Gastrocnemius medialis (tissue), 4 donors: ENCODE results near the gene MON1B.
"Not testable (repeated sequence)": the region's sequence is repeated elsewhere in the genome, so short reads cannot be mapped to it uniquely, and the experiment has no call there.

Experiments
- POLR2A ChIP-seq, 2 donors: fragments of 450-650 bp; IDR thresholded peaks; one replicate each; pipeline ENCODE4 v1.6.1; 2017; ENCODE audit warnings: antibody characterized with exemption in 2 of 2, mild to moderate bottlenecking in 2 of 2, moderate library complexity in 2 of 2
- TF ChIP-seq, protein P1 (sequence below), 5 experiments: fragments of 450-650 bp in 3 of 5; fragments of 200-600 bp in 2 of 5; sonication (generic) in 2 of 5; IDR thresholded peaks in 4 of 5; conservative IDR thresholded peaks in 1 of 5; 1 replicate in 4 of 5; 2 replicates in 1 of 5; pipeline ENCODE4 v1.5.1; 2016 to 2019; ENCODE audit warnings: antibody characterized with exemption in 5 of 5, mild to moderate bottlenecking in 3 of 5, moderate library complexity in 3 of 5

DNA sequence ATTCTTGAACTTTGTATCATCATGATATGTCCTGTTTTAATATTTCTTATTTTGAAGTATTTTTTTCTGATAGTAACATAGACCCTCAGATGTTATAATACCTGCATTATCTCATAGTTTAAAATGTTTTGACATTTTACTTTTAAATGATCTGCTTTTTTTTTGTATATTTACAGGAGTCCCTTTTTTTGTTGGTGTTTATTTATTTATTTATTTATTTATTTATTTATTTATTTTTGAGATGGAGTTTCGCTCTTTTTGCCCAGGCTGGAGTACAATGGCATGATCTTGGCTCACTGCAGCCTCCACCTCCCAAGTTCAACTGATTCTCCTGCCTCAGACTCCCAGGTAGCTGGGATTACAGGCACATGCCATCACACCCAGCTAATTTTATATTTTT is 4.7 kb upstream of the MON1B start:
- TF ChIP-seq, protein P1, sequence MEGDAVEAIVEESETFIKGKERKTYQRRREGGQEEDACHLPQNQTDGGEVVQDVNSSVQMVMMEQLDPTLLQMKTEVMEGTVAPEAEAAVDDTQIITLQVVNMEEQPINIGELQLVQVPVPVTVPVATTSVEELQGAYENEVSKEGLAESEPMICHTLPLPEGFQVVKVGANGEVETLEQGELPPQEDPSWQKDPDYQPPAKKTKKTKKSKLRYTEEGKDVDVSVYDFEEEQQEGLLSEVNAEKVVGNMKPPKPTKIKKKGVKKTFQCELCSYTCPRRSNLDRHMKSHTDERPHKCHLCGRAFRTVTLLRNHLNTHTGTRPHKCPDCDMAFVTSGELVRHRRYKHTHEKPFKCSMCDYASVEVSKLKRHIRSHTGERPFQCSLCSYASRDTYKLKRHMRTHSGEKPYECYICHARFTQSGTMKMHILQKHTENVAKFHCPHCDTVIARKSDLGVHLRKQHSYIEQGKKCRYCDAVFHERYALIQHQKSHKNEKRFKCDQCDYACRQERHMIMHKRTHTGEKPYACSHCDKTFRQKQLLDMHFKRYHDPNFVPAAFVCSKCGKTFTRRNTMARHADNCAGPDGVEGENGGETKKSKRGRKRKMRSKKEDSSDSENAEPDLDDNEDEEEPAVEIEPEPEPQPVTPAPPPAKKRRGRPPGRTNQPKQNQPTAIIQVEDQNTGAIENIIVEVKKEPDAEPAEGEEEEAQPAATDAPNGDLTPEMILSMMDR (IDR thresholded peaks at IDR 0.05 in 4 of 5, conservative IDR thresholded peaks at IDR 0.05 in 1 of 5) = not testable (repeated sequence)
- not testable (repeated sequence) for TF ChIP-seq POLR2A (IDR thresholded peaks at IDR 0.05)
